IMR-90 (cell line): Measurements from ENCODE around the gene MUSTN1. TPM values are rescaled to one million over a fixed set of nuclear protein-coding genes. Genes with fewer than 3 reads are reported as not detected.

Experiments used
- ATAC-seq: fragments of 200-7000 bp; cut with Tn5 transposase; 2 replicates; pipeline ENCODE4 v1.9.1; 2020; ENCODE audit warnings: low read depth, mild to moderate bottlenecking, moderate library complexity
- BruUV-seq: library from RNA; stranded (reverse); fragments of 400-500 nt; replicated peaks from 2 replicates; lab custom pipeline; 2021; lab: Mats Ljungman, UMichigan
- CTCF ChIA-PET: fragments of 300-600 bp; formaldehyde crosslinking; extraction: SDS; loops from one replicate; lab custom pipeline; 2021; ENCODE audit warnings: antibody characterized with exemption; lab: Yijun Ruan, JAX
- POLR2A ChIA-PET: fragments of 300-600 bp; sonication (Branson Sonifier 250); formaldehyde crosslinking; loops from one replicate; lab custom pipeline; 2022; ENCODE audit warnings: antibody characterized with exemption; ENCODE audit not compliant: unreplicated experiment; lab: Charles Lee
- DNase-seq: peaks from one replicate; pipeline ENCODE4 v3.0.0; 2013
- H2AFZ ChIP-seq: replicated peaks from 2 replicates; pipeline ENCODE3; 2013; ENCODE audit warnings: low read length, mild to moderate bottlenecking; ENCODE audit not compliant: poor library complexity
- H2AK5ac ChIP-seq: 2 replicates; pipeline ENCODE4 v1.6.1; 2013; ENCODE audit warnings: low read depth, low read length, inconsistent platforms
- H2AK9ac ChIP-seq: replicated peaks from 2 replicates; pipeline ENCODE3; 2013; ENCODE audit warnings: mild to moderate bottlenecking, low read depth, low read length, moderate library complexity; ENCODE audit not compliant: poor library complexity
- H2BK120ac ChIP-seq: 2 replicates; pipeline ENCODE4 v1.6.1; 2013; ENCODE audit warnings: low read depth, low read length, inconsistent platforms
- H2BK15ac ChIP-seq: 3 replicates; pipeline ENCODE4 v1.6.1; 2013; ENCODE audit warnings: low read depth, low read length, inconsistent platforms
- H2BK20ac ChIP-seq: 2 replicates; pipeline ENCODE4 v1.6.1; 2013; ENCODE audit warnings: low read depth, mild to moderate bottlenecking, inconsistent platforms, low read length, moderate library complexity
- H2BK5ac ChIP-seq: 2 replicates; pipeline ENCODE4 v1.6.1; 2013; ENCODE audit warnings: mild to moderate bottlenecking, low read depth, low read length, inconsistent platforms; ENCODE audit not compliant: poor library complexity, severe bottlenecking
- H3K14ac ChIP-seq: replicated peaks from 2 replicates; pipeline ENCODE4 v1.6.1; 2013; ENCODE audit warnings: low read depth, low read length, inconsistent platforms
- H3K18ac ChIP-seq: 2 replicates; pipeline ENCODE4 v1.6.1; 2013; ENCODE audit warnings: low read depth, low read length, control low read depth
- H3K23ac ChIP-seq: 2 replicates; pipeline ENCODE4 v1.6.1; 2013; ENCODE audit warnings: low read depth, low read length, inconsistent platforms
- H3K27ac ChIP-seq: 2 replicates; pipeline ENCODE4 v1.5.1; 2013; ENCODE audit warnings: mild to moderate bottlenecking, control low read depth, low read length; ENCODE audit not compliant: insufficient read depth
- H3K27me3 ChIP-seq: 2 replicates; pipeline ENCODE4 v1.6.1; 2013; ENCODE audit warnings: low read length; ENCODE audit not compliant: control insufficient read depth, insufficient read depth
- H3K36me3 ChIP-seq: 2 replicates; pipeline ENCODE4 v1.6.1; 2013; ENCODE audit warnings: low read length, mixed read lengths; ENCODE audit not compliant: control insufficient read depth, insufficient read depth
- H3K4ac ChIP-seq: 2 replicates; pipeline ENCODE4 v1.6.1; 2013; ENCODE audit warnings: low read depth, low read length, inconsistent platforms
- H3K4me1 ChIP-seq: 2 replicates; pipeline ENCODE4 v1.6.1; 2013; ENCODE audit warnings: low read length, mixed read lengths; ENCODE audit not compliant: control insufficient read depth, insufficient read depth
- H3K4me2 ChIP-seq: 2 replicates; pipeline ENCODE4 v1.6.1; 2013; ENCODE audit warnings: low read depth, mild to moderate bottlenecking, control low read depth, low read length, moderate library complexity
- H3K4me3 ChIP-seq: 2 replicates; pipeline ENCODE4 v1.5.1; 2013; ENCODE audit warnings: low read depth, mild to moderate bottlenecking, control low read depth, low read length, moderate library complexity; ENCODE audit not compliant: insufficient read depth
- H3K56ac ChIP-seq: 2 replicates; pipeline ENCODE4 v1.6.1; 2013; ENCODE audit warnings: low read length, inconsistent platforms; ENCODE audit not compliant: insufficient read depth; ENCODE audit errors: extremely low read depth
- H3K79me1 ChIP-seq, 2 experiments: 2 replicates each; pipeline ENCODE4 v1.6.1; 2013; ENCODE audit warnings: low read length in 2 of 2, inconsistent platforms in 1 of 2, low read depth in 1 of 2
- H3K9ac ChIP-seq: 2 replicates; pipeline ENCODE4 v1.6.1; 2013; ENCODE audit warnings: low read depth, low read length, control low read depth
- H3K9me1 ChIP-seq: 2 replicates; pipeline ENCODE4 v1.6.1; 2013; ENCODE audit warnings: low read length, inconsistent platforms; ENCODE audit not compliant: insufficient read depth
- H3K9me3 ChIP-seq: 2 replicates; pipeline ENCODE4 v1.6.1; 2013; ENCODE audit warnings: low read length; ENCODE audit not compliant: control insufficient read depth, insufficient read depth
- H4K20me1 ChIP-seq: 2 replicates; pipeline ENCODE4 v1.6.1; 2013; ENCODE audit warnings: low read length, inconsistent platforms; ENCODE audit not compliant: insufficient read depth
- H4K5ac ChIP-seq: 2 replicates; pipeline ENCODE4 v1.6.1; 2013; ENCODE audit warnings: mild to moderate bottlenecking, low read depth, low read length, control low read depth
- H4K8ac ChIP-seq, 2 experiments: 2 replicates each; pipeline ENCODE4 v1.6.1; 2013; ENCODE audit warnings: low read depth in 2 of 2, low read length in 2 of 2, control low read depth in 1 of 2, inconsistent platforms in 1 of 2
- H4K91ac ChIP-seq: 2 replicates; pipeline ENCODE4 v1.6.1; 2013; ENCODE audit warnings: low read depth, low read length, inconsistent platforms; ENCODE audit not compliant: insufficient read depth
- MAZ ChIP-seq: IDR thresholded peaks from 2 replicates; pipeline ENCODE4 v1.6.1; 2012; ENCODE audit warnings: low read depth, mild to moderate bottlenecking, low read length, improper control_type of control experiment, moderate library complexity, borderline replicate concordance
- MXI1 ChIP-seq: IDR thresholded peaks from 2 replicates; pipeline ENCODE4 v1.6.1; 2012; ENCODE audit warnings: low read depth, mild to moderate bottlenecking, low read length, moderate library complexity, borderline replicate concordance
- SMC3 ChIP-seq: fragments of 150-350 bp; IDR thresholded peaks from 2 replicates; pipeline ENCODE4 v1.6.1; 2016; ENCODE audit warnings: low read depth, mild to moderate bottlenecking, antibody characterized with exemption, low read length, moderate library complexity
- WGBS, 2 experiments: methylation state at CpG; one replicate each; pipeline versions ENCODE4 v1.1.5 to v1.1.7; 2013; ENCODE audit warnings: missing lambda C conversion rate in 2 of 2; ENCODE audit not compliant: insufficient read length in 1 of 2; ENCODE audit errors: extremely low coverage in 2 of 2; 5-methylcytosine and 5-hydroxymethylcytosine counted together
- dilution Hi-C: fragments of 300-500 bp; cut with HindIII; formaldehyde crosslinking; loops from one replicate; pipeline ENCODE4 v1.14.3; 2018; ENCODE audit warnings: low sequenced_read_pairs; ENCODE audit not compliant: unreplicated experiment
- in situ Hi-C: fragments of 300-500 bp; cut with MboI; formaldehyde crosslinking; loops from 3 replicates; pipeline ENCODE4 v1.14.3; 2019; ENCODE audit warnings: low sequenced_read_pairs, inconsistent platforms, mixed read lengths
- intact Hi-C: fragments of 100-400 bp; cut with micrococcal nuclease; formaldehyde crosslinking; loops from 2 replicates; pipeline ENCODE4 v1.10.0; 2022
- polyA plus RNA-seq, 3 experiments: library from polyadenylated mRNA; depleted of rRNA; stranded (reverse); fragments of >200 nt; gene quantifications; 2 replicates each; pipeline ENCODE4 v1.2.3, GENCODE V29; 2012; ENCODE audit warnings: low replicate concordance in 1 of 3
- total RNA-seq: library from RNA; depleted of rRNA; stranded (reverse); fragments of >200 nt; gene quantifications from 2 replicates; pipeline ENCODE4 v1.2.3, GENCODE V29; 2012

The MUSTN1 gene
- total and polyA plus RNA-seq, 2 of the 4 experiments (the other 2 are of a cell fraction), result not detected

DNA sequence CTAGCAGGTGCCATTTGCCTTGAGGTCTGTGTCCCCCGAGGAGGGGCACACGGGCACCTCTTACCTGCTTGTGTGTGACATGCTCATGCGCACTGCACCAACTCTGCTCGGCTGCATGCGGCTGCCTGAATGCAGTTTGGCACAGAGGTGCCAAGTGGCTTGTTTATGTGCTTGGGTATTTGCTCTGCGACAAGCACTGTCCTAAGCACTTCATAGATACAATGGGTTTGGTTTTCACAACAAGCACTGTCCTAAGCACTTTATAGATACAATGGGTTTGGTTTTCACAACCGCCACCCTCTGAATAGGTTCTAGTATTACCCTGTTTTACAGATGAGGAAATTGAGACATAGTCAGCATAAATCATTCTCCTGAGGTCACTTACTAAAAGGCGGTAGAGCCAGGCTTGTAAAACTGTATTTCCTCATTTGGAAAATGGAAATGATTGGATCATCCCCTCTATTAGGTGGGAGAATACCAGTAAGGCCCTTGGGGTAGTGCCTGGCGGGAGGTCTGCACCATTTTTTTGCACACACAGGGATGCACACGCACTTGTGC lies 4.8 kb downstream of the MUSTN1 start:
- no TSS peak for BruUV-seq
- ChIA-PET POLR2A (no interaction called here), CTCF (no interaction called here)

More for the DNA sequence above, 4.8 kb downstream of the MUSTN1 start:
- Histone ChIP-seq H3K56ac (no peak overlapping the region), H4K20me1 (no peaks in the 10 kb centered on the region), H2BK5ac (no peak overlapping the region), H3K27ac (no peak overlapping the region), H4K5ac (no peak overlapping the region), H4K91ac (no peak overlapping the region), H3K18ac (no peak overlapping the region), H3K4me3 (no peak overlapping the region), H3K9ac (no peak overlapping the region), H2AFZ (no peak overlapping the region), H2BK20ac (no peak overlapping the region), H3K23ac (no peak overlapping the region), H2BK120ac (no peak overlapping the region), H4K8ac (no peak overlapping the region), H2BK15ac (no peak overlapping the region), H3K9me1 (peaks cover 9% of the 10 kb centered on the region; the same call in 1 of the 2 replicates), H3K4ac (no peak overlapping the region), H3K14ac (no peak overlapping the region), H3K4me1 (peaks cover 11% of the 10 kb centered on the region), H3K9me3 (no peaks in the 10 kb centered on the region), H3K27me3 (peaks cover 1% of the 10 kb centered on the region; the same call in 1 of the 2 replicates), H3K36me3 (no peaks in the 10 kb centered on the region), H2AK9ac (no peak overlapping the region), H3K79me1 (no peaks in the 10 kb centered on the region), H3K4me2 (no peak overlapping the region), H2AK5ac (no peak overlapping the region)
- dilution Hi-C loops (no loop called here), in situ Hi-C loops (no loop called here), intact Hi-C loops (no loop called here)
- DNase-seq (no peak), ATAC-seq (no peak)
- no CpG with 5 or more reads among the region's 10 CpGs for WGBS, 2 experiments
- TF ChIP-seq MAZ (no peak), SMC3 (no peak), MXI1 (no peak)
